ENCODE data around the gene MFSD6.

Gene MFSD6

DNA sequence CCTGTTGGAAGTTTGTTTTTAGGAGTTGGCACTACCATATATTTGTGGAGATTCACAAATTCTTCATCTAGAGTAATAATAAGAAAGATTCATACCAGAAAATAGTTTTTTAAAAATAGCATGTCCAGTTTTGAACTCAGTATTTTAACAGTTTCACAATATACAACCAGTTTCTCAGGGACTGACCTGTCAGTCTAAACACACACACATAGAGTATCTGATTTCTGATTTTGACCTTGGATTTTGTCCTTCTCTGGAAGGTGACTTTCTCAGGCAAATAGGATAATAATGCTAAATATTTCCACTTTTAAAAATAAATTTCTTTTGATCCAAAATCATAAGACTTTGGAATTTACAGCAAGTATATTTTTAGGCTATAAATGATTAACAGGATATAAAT is 32.0 kb downstream of the MFSD6 start:
- no peak for DNase-seq (ENCODE audit: low read depth)

DNA sequence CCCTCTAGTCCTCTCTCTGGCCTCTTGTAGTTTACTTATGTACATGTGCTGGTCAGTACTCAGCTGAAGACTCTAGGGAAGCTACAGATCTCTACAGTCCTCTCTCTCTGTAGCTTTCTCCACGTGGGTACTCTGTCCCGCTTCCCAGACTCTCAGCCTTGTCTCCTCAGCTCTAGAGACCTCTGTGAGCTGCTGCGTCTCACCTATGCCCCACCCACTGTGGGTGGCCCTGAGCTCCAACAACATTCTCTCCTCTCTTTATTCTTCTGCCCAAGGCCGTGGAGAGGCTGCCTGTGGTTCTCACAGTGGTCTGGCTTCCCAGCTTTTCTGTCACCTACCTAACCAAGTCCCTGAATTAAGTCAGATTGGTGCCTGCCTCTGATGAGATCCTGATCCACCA is 33.4 kb downstream of the MFSD6 start:
- no peak for DNase-seq (ENCODE audit: low read depth)

DNA sequence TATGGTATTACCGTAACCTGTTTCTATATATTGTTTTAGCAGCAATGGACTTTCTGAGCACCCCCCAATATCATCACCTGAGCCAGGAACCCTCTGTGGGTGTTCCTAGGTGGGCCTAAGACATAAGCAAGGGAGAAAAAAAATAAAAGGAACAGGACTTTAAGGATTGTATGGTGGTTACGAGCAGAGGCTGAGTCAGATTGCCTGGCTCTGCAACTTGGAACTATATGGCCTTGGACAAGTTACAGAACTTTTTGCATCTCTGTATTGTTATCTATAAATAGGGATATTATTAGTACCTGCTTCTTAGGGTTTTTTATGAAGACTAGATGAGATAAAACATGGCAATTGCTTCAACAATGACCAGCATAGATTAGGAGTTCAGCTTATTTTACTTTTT is 34.9 kb downstream of the MFSD6 start:
- no peak for DNase-seq (ENCODE audit: low read depth)

DNA sequence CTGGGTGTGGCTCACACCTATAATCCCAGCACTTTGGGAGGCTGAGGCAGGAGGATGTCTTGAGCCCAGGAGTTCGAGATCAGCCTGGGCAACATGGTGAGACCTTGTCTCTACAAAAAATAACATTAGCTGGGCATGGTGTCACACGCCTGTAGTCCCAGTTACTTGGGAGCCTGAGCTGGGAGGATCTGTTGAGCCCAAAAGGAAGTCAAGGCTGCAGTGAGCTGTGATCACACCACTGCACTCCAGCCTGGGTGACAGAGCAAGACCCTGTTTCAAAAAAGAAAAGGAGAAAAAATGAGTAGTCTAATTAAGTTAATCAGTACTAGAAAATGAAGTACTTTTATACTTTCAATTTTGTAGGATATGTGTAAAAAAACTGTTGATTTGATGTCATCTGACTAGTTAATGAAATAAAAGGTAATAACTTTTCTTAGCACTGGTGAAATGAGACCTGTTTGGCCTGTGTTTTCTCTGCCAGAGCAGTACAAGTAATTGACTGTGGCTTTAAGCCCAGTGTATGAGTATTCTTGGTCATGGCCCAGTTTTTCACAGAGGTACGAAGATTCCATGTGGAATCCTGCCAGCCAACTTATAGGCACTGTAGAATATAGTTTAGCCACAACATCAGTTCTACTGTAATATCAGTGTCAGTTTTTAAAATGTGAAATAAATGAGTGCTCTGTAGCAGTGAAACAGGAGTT is 35.8 kb downstream of the MFSD6 start:
- no peak for DNase-seq (ENCODE audit: low read depth)

DNA sequence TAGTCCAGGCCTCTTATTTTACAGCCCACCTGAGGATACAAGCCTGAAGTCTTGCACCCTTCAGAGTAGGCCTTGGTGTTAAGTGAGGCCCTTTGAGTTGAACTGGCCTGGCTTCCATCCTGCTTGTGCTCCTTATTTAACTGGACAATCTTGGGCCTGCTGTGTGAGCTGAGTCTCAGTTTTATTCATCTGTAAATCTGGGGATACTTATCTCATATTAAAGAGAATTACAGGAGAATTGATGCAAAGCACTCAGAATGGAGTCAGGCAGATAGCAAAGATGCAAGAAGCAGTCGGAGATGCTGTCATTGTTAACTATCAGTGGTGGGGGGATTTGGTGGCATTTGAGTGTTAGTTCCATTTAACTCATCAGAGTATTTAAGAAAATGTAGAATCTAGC is 36.8 kb downstream of the MFSD6 start:
- DNase-seq (ENCODE audit: low read depth) = no peak

DNA sequence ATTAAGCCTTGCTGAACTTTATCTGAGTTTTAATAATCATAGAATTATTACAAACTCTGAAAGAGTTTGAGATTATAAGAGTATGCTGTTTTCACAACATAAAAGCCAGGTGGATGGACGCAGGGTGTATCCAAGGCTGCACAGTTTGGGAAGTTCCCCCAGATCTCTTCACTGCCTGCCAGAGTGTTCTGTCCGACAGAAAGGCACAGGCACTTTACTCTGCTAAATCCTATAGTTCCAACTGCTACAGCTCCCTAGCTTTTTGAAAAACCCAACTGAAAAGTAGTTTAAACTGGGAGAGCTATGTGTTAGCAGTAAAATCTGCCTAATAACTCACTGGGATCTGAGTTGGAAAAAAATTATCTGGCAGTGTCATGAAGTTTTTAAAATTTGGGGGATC is 38.0 kb downstream of the MFSD6 start:
- DNase-seq (ENCODE audit: low read depth) = no peak

DNA sequence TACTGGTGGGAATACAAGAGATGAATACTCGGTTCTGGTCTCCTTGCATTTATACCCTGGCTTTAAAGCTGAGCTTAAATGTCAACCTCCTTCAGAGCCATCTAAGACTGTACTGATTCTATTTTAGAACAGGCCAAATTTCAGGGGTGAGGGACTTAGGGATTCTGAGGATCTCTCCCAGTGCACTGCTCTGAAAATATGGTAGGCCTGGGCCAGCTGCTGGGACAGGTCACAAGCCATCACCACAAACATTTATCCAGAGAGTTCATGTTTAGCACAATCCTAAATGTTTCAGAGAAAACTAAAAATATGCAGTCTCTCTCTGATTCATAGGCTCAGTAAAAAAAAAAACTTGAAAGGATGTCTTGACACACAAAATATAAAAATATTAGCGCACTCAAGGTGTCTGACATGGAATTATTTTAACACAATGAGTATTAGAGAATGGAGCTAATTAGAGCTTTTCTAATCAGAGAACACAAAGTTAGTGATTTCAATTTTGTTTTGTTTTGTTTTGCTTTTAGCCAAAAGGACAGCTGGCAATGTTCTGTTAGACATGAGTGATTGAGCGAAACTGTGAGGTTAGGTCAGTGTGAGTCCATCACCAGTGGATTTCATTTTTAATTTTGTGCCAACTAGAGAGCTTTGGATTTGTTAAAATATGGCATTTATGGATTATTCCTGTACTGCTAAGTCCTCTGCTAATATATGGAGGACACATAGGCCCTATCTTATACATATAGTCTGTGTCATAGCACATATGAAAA is 38.8 kb downstream of the MFSD6 start:
- no peak for DNase-seq (ENCODE audit: low read depth)

DNA sequence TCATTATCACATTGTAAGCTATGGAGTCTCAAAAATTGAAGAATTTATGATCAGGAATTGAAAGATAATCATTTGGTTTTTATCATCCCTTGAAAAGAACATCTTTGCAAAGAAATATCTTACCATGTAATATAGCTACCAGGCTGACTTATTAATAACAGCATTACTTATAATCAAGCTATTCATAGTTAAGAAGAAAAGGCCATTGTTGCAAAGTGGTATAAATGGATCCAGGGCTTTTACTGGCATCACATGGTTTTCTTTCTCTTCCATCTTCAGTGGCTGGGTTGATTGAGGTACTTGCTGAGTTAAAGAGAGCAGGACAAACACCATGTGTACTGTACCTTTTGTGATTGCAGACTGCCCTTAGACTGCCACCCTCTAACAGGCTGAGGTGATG is 39.6 kb downstream of the MFSD6 start:
- no peak for DNase-seq (ENCODE audit: low read depth)

DNA sequence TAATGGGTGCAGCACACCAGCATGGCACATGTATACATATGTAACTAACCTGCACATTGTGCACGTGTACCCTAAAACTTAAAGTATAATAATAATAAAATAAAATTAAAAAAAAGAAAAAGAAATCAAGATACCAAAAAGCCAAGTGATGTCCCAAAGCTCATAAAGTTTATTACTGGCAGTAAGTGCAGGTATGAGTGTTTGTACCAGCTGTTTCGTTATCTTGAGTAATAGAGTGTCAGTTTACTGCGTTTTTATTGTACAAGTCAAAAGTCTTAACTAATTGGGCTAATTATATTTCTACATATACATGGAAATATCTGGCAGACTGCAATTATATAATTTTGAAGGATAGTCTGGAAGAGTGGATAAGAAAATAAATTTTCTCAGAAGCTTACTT is 41.8 kb downstream of the MFSD6 start:
- DNase-seq (ENCODE audit: low read depth) = no peak

DNA sequence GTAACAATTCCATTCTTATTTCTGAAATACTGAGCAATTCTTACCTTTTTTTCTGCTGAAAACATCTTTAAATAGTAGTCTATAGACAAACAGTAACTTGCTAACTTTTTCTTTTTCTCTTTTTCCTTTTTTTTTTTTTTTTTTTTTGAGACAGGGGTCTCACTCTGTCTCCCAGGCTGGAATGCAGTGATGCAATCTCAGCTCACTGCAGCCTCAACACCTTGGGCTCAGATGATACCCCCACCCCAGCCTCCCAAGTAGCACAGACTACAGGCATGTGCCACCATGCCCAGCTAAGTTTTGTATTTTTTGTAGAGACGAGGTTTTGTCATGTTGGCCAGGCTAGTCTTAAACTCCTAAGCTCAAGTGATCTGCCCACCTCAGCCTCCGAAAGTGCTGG is 42.2 kb downstream of the MFSD6 start:
- DNase-seq (ENCODE audit: low read depth) = no peak

DNA sequence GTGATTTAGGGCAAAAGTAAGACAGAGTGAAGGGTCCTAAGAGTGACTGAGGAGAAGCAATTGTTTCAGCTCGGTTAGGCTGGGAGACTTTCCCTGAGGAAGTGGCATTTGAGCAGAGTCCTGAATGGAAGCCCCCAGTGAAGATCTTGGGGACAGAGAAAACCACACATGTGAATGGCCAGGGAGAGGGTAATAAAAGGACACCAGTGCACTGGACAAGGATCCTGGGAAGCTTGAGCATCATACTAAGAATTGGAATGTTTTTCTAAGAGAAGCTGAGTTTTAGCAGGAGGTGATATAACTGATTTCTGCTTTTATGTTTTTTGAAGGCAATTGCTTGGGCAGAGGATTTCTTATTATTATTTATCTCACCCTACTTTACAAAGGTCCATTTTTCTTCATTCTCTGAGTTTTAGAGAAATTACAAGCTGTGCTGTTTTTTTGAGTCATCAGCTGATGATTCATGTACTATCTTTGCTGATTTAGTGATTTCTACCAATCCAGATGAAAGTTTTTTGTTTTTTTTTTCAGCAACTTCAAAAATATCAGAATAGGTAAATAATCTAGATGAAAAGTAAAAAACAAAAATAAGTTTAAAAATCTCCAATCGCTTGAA is 43.5 kb downstream of the MFSD6 start:
- DNase-seq (ENCODE audit: low read depth) = no peak

DNA sequence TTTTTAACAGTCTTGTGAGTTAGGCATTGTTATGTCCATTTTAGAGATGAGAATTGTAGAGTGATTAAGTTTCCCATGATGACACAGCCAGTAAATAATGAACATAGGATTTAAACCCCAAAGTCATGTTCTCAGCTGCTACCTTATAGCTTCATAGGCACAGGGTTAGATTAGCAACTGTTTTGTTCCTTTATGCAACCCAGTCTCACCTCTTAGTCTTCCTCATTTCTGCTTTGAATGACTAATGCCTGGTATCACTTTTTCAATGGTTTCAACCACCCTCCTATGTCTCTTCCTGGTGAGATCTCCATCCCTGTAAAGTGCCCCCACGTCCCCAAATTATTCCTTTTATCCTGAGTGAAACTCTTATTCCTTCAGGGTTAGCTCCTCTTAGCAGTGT is 44.3 kb downstream of the MFSD6 start:
- DNase-seq (ENCODE audit: low read depth) = no peak

DNA sequence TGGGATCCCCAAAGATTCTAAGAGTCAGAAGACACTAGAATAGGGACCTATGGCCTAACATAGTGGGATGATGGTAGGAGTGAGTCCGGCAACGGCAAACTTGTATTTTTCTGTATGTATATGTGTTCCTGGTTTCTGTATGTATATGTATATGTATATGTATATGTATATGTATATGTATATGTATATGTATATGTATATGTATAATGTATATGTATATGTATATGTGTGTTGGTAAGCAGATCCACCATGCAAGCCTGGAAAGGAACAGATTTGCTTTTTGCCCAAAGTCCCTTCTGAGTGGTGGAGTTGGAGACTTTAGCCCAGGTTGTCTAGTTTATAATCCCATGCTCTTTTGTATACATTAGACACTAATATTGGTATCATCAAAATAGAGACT is 46.6 kb downstream of the MFSD6 start:
- no peak for DNase-seq (ENCODE audit: low read depth)

DNA sequence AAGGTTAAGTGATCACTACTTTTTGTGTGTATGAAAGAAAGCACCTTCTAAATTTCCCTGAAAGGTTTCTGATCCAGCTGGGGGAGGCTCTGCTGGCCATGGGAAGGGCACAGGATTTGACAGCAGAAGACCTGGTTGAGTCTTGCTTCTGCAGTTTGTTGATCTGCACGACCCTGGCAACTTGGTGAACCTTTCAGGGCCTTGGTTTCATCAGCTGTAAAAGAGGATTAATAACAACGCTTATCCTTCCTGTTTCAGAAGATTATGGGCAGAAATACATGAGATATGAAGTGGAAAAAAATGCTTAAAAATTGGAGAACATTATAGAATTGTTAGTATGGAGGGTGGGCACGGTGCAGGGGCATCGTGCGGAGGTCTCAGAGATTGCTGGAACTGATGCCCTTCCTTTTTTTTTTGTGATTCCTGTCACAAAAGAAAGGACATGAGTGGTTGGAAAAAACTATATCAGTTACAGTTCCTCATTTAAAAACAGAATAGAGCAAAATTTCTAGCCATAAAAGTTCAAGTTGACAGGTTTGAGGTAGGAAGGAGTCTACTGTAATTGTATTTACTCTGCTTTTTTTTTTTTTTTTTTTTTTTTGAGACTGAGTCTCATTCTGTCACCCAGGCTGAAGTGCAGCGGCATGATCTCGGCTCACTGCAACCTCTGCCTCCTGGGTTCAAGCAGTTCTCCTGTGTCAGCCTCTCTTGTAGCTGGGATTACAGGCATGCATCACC is 47.4 kb downstream of the MFSD6 start:
- DNase-seq (ENCODE audit: low read depth) = no peak

DNA sequence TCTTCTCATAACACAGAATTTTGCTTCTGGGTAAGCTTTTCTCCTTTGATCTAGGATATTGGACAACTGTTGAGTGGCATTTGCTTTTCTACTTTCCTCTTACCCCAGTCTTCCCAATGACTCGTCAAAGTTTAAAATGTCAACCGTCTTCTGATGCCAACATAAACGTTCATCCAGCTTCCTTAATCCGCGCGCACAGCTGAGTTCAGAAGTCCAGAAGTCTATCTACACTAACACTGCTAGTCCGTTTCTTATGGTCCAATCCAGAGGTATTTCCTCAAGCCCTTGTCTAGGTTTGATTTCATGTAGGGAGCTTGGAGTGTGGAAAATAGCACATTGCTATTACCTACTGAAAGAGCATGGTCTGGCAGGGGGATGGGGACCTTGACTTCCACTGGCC is 48.7 kb downstream of the MFSD6 start:
- DNase-seq (ENCODE audit: low read depth) = no peak

DNA sequence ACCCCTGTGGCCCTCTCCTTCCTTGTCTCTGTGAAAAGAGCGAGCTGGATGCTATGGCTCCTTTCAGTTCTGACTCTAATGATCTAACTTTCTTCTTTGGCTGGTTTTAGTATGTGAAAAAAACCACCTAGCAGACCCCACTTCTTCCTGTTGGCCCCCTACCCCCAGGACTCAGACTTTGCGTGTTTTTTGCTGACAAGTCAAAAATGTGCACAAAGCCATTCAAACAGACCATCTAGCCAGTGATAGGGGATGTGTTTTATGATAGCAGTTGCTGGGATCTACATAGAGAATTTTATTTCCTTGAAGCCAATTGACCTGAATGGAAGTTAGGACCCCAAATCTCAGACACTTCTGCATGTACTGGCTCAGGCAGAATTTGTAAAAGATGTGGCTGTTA is 49.1 kb downstream of the MFSD6 start:
- no peak for DNase-seq (ENCODE audit: low read depth)

DNA sequence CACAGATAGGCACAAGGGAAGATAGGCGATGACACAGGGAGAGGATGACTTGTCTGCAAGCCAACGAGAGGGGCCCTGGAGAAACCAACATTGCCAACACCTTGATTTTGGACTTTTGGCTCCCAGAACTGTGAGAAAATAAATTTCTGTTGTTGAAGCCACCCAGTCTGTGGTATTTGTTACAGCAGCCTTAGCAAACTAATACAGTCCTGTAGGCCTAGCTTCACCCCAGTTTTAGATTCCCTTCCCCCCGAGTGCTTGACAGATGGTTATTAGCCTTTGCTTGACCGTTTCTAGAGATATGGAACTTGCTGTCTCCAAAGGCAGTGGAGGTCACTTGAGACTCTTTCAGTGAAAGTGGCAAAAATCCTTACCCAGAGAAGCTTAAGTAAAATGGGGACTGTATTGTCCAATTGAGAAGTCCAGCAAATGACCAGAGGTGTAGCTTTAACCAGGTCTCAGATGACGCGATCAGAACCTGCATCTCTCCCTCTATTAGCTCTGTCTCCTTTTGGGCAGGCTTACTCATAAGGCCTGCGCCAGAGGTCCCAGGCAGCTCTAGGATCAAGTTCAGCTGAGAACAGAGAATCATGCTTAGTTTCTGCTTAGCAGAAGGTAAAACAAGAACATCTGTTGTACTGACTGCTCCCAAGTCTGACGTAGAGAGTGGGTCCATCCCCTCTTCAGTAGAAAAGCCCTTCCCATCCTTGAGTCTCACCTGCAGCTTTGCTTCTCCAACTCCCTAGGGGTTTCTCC is 50.4 kb downstream of the MFSD6 start:
- DNase-seq (ENCODE audit: low read depth) = no peak

DNA sequence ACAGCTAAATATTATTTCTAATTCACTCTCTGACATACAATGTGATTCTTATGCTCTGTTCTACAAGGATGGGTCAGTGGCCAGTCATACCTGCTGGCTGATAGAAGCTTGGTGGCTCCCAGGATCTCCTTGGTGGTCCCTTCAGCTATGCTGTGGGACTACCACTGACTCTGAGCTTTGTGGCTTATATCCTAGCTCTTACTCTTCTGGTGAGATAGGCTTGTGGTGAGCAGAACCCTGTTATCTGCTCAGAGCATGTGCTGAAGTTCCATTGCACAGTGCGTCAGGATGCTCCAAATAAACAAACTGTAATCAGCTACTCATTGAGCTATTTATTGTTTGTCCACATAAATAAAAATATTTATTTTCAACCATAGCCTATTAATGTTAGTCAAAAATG is 51.7 kb downstream of the MFSD6 start:
- DNase-seq (ENCODE audit: low read depth) = no peak

DNA sequence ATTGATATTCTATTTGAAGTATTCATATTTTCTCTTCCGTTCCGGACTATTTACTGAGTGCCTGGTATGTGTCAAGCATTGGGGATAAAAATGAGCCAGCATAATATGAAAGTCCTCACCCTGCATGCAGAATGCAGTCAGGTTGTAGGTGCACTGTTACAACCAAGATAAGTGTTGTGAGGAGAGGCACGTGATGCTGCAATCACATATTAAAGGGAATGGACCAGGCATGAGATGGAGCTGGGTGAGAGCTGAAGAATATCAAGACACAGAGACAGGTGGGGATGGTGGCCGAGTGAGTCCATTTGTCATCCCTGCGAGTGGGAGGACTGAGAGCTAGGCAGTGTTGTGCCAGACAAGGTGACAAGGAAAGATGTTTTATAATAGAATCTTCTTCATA is 52.3 kb downstream of the MFSD6 start:
- DNase-seq (ENCODE audit: low read depth) = no peak

DNA sequence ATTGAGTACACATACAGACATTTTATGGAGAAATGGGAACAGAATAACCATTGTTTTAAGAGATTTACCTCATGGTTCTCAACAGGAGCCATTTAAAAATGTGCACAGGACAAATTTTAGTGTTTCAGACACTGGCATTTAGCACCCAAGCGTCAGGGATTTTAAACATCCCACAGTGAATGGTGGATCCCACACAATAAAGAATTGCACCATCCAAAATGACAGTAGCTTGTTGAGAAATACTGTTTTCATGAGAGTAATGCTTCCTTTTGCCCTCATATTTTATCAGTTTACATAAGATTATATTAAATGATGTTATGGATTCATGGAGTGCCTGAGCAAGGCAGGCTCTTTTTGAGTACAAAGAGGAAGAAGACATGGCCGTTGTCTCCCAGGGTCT is 54.0 kb downstream of the MFSD6 start:
- no peak for DNase-seq (ENCODE audit: low read depth)

DNA sequence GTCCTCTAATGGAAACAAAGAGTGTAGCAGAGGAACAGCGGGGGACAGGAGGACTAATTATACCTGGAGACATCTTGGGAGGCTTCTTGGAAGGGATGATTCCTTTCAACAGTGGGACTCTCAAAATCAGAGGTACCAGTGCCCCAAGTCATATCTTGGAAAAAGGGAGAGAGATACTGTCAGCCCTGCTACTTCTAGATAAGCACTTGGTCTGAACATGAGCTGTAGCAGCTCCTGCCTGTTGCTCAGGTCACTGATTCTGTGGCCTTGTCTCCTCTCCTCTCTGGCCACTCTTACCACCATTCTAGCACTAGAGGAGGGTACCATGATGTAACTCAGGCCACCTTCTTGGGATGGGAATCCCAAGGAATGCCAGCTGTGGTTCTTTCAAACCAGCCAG is 54.5 kb downstream of the MFSD6 start:
- no peak for DNase-seq (ENCODE audit: low read depth)

DNA sequence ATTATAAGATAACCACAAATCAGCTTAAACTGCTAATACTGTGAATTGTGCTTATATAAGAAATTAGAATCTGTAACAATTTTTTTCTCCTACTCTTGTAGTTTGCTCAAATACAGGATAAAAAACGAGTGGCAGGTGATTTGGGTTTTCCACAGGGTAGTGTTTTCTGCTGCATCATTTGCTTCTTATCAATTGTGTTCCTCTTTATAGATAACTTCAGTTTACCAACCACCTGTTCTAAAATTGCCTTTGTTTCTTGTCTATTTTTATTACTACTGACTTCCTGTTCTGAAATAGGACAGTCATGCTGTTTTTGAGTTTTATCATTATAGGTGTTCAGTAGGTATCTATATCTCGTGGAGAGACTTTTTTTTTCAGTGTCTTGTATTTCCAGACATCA is 56.9 kb downstream of the MFSD6 start:
- no peak for DNase-seq (ENCODE audit: low read depth)
